HCT116 (cell line): ENCODE results near the gene RSL1D1. TPM values are rescaled to one million over a fixed set of nuclear protein-coding genes. Genes with fewer than 3 reads are reported as not detected.

Source experiments
- ATAC-seq: fragments of 200-7000 bp; cut with Tn5 transposase; 2 replicates; pipeline ENCODE4 v1.9.1; 2020; ENCODE audit warnings: mild to moderate bottlenecking, moderate library complexity
- BruUV-seq: library from RNA; stranded (reverse); fragments of 400-500 nt; replicated peaks from 2 replicates; lab custom pipeline; 2021; lab: Mats Ljungman, UMichigan
- CTCF ChIA-PET: fragments of 300-600 bp; sonication (Branson Sonifier 250); formaldehyde crosslinking; loops from one replicate; lab custom pipeline; 2021; ENCODE audit warnings: antibody characterized with exemption; lab: Charles Lee
- POLR2A ChIA-PET: fragments of 300-600, 350-600 bp; sonication (Branson Sonifier 250); formaldehyde crosslinking; loops from one replicate; lab custom pipeline; 2021; ENCODE audit warnings: antibody characterized with exemption; lab: Charles Lee
- RAD21 ChIA-PET, 2 experiments: fragments of 300-600 bp; sonication (Branson Sonifier 250); formaldehyde crosslinking; loops; one replicate each; lab custom pipeline; 2023; ENCODE audit warnings: low total read pairs in 2 of 2; ENCODE audit not compliant: uncharacterized antibody in 2 of 2, unreplicated experiment in 2 of 2, low non-redundant PET in 1 of 2; lab: Charles Lee
- DNase-seq: peaks from one replicate; pipeline ENCODE4 v3.0.0-alpha.2; 2010; ENCODE audit warnings: low read depth, low spot score
- H2AFZ ChIP-seq: fragments of 200-600 bp; shearing (Covaris generic), sonication (generic); 2 replicates; pipeline ENCODE4 v1.6.1; 2017; ENCODE audit warnings: low read depth, mixed run types, mixed read lengths, antibody characterized with exemption, low read length; ENCODE audit not compliant: poor library complexity, severe bottlenecking
- H3K27ac ChIP-seq: 2 replicates; pipeline ENCODE4 v1.5.1; 2012; ENCODE audit warnings: low read depth, low read length
- H3K27me3 ChIP-seq: fragments of 200-600 bp; sonication (generic); 2 replicates; pipeline ENCODE4 v1.6.1; 2016; ENCODE audit warnings: mixed run types, low read length, mixed read lengths; ENCODE audit not compliant: insufficient read depth
- H3K36me3 ChIP-seq, 2 experiments: fragments of 200-500 bp in 1 of 2; fragments of 200-600 bp in 1 of 2; sonication (Bioruptor generic) in 1 of 2; sonication (generic) in 1 of 2; 2 replicates each; pipeline versions ENCODE4 v1.5.1 to v1.6.1; 2014 to 2016; ENCODE audit warnings: low read length in 2 of 2, inconsistent platforms in 1 of 2, mixed read lengths in 1 of 2, mixed run types in 1 of 2; ENCODE audit not compliant: insufficient read depth in 2 of 2, control insufficient read depth in 1 of 2
- H3K4me1 ChIP-seq, 2 experiments: fragments of 200-600 bp in 1 of 2; sonication (generic) in 1 of 2; 2 replicates each; pipeline versions ENCODE4 v1.5.1 to v1.6.1; 2012 to 2017; ENCODE audit warnings: low read length in 2 of 2, inconsistent platforms in 1 of 2, mild to moderate bottlenecking in 1 of 2, mixed read lengths in 1 of 2, mixed run types in 1 of 2, moderate library complexity in 1 of 2; ENCODE audit not compliant: insufficient read depth in 2 of 2, control insufficient read depth in 1 of 2
- H3K4me2 ChIP-seq: fragments of 200-600 bp; sonication (generic); 2 replicates; pipeline ENCODE4 v1.6.1; 2017; ENCODE audit warnings: mixed run types, low read length, mixed read lengths
- H3K4me3 ChIP-seq, 2 experiments: fragments of 200-600 bp in 1 of 2; sonication (generic) in 1 of 2; replicated peaks in 1 of 2; 2 replicates each; pipeline ENCODE4 v1.5.1; 2011 to 2016; ENCODE audit warnings: low read length in 2 of 2, control low read depth in 1 of 2, low read depth in 1 of 2, mild to moderate bottlenecking in 1 of 2, mixed read lengths in 1 of 2, mixed run types in 1 of 2
- H3K79me2 ChIP-seq: fragments of 200-600 bp; sonication (generic); 2 replicates; pipeline ENCODE4 v1.6.1; 2017; ENCODE audit warnings: mild to moderate bottlenecking, mixed run types, low read length, moderate library complexity, mixed read lengths; ENCODE audit not compliant: insufficient read depth
- H3K9ac ChIP-seq: fragments of 200-600 bp; sonication (generic); 2 replicates; pipeline ENCODE4 v1.6.1; 2016; ENCODE audit warnings: low read length, mixed read lengths
- H3K9me2 ChIP-seq: fragments of 200-600 bp; sonication (generic), shearing (Covaris generic); 2 replicates; pipeline ENCODE4 v1.6.1; 2017; ENCODE audit warnings: mixed run types, mild to moderate bottlenecking, moderate library complexity; ENCODE audit not compliant: insufficient read depth
- H3K9me3 ChIP-seq, 2 experiments: fragments of 200-500 bp in 1 of 2; fragments of 200-600 bp in 1 of 2; sonication (Bioruptor generic) in 1 of 2; sonication (generic) in 1 of 2; 2 replicates each; pipeline ENCODE4 v1.6.1; 2014 to 2017; ENCODE audit warnings: low read length in 2 of 2, mixed read lengths in 2 of 2, inconsistent platforms in 1 of 2, low read depth in 1 of 2, mild to moderate bottlenecking in 1 of 2, mixed run types in 1 of 2, moderate library complexity in 1 of 2; ENCODE audit not compliant: control insufficient read depth in 1 of 2, insufficient read depth in 1 of 2
- H4K20me1 ChIP-seq: fragments of 200-600 bp; sonication (generic), shearing (Covaris generic); 2 replicates; pipeline ENCODE4 v1.6.1; 2017; ENCODE audit warnings: mixed run types, mild to moderate bottlenecking, moderate library complexity; ENCODE audit not compliant: insufficient read depth
- CBX3 ChIP-seq: IDR thresholded peaks from 2 replicates; pipeline ENCODE4 v1.6.1; 2012; ENCODE audit warnings: low read depth
- CEBPB ChIP-seq: IDR thresholded peaks from 2 replicates; pipeline ENCODE4 v1.6.1; 2012; ENCODE audit warnings: low read depth
- EGR1 ChIP-seq: IDR thresholded peaks from 2 replicates; pipeline ENCODE4 v1.6.1; 2012; ENCODE audit warnings: low read depth
- EZH2 ChIP-seq: fragments of 200-600 bp; sonication (generic); IDR thresholded peaks from 2 replicates; pipeline ENCODE4 v1.6.1; 2017; ENCODE audit warnings: antibody characterized with exemption, mixed run types
- EZH2phosphoT487 ChIP-seq: fragments of 200-600 bp; IDR thresholded peaks from 2 replicates; pipeline ENCODE4 v1.6.1; 2018; ENCODE audit warnings: antibody characterized with exemption, borderline replicate concordance
- FOSL1 ChIP-seq: IDR thresholded peaks from 2 replicates; pipeline ENCODE4 v1.6.1; 2012; ENCODE audit warnings: low read depth
- POLR2A ChIP-seq: IDR thresholded peaks from 2 replicates; pipeline ENCODE4 v1.7.0; 2011; ENCODE audit warnings: borderline replicate concordance; ENCODE audit not compliant: insufficient read depth, insufficient read length; ENCODE audit errors: extremely low read depth
- RAD21 ChIP-seq: IDR thresholded peaks from 2 replicates; pipeline ENCODE4 v1.6.1; 2012; ENCODE audit warnings: low read depth, mild to moderate bottlenecking
- REST ChIP-seq: IDR thresholded peaks from 2 replicates; pipeline ENCODE4 v1.6.1; 2012; ENCODE audit warnings: low read depth
- SIN3A ChIP-seq: IDR thresholded peaks from 2 replicates; pipeline ENCODE4 v1.6.1; 2012; ENCODE audit warnings: low read depth
- SP1 ChIP-seq: IDR thresholded peaks from 2 replicates; pipeline ENCODE4 v1.6.1; 2012; ENCODE audit warnings: low read depth
- YY1 ChIP-seq: IDR thresholded peaks from 2 replicates; pipeline ENCODE4 v1.6.1; 2011; ENCODE audit warnings: low read length, low read depth, moderate library complexity, mild to moderate bottlenecking; ENCODE audit not compliant: insufficient replicate concordance; ENCODE audit errors: extremely low read depth
- ZFX ChIP-seq: fragments of 450-650 bp; IDR thresholded peaks from 2 replicates; pipeline ENCODE4 v1.6.1; 2017
- intact Hi-C: fragments of 100-400 bp; cut with micrococcal nuclease; formaldehyde crosslinking; loops from 2 replicates; pipeline ENCODE4 v1.10.0; 2022
- total RNA-seq: library from RNA; stranded (reverse); gene quantifications from one replicate; pipeline ENCODE4 v1.2.1, GENCODE V29; 2021; ENCODE audit not compliant: unreplicated experiment
- TF ChIP-seq, protein P1 (sequence below): IDR thresholded peaks from 2 replicates; pipeline ENCODE4 v1.6.1; 2012
- TF ChIP-seq, protein P2 (sequence below): IDR thresholded peaks from 2 replicates; pipeline ENCODE4 v1.6.1; 2011; ENCODE audit warnings: mild to moderate bottlenecking, low read length, moderate library complexity; ENCODE audit not compliant: insufficient replicate concordance; ENCODE audit errors: extremely low read depth
- TF ChIP-seq, protein P3 (sequence below), 3 experiments: fragments of 200-600 bp in 1 of 3; sonication (generic) in 1 of 3; IDR thresholded peaks in 2 of 3; conservative IDR thresholded peaks in 1 of 3; 2 replicates each; pipeline ENCODE4 v1.5.1; 2012 to 2017; ENCODE audit warnings: low read depth in 2 of 3, low read length in 2 of 3, antibody characterized with exemption in 1 of 3, borderline replicate concordance in 1 of 3, control low read depth in 1 of 3, mild to moderate bottlenecking in 1 of 3, mixed read lengths in 1 of 3, mixed run types in 1 of 3, moderate library complexity in 1 of 3; ENCODE audit not compliant: insufficient read depth in 1 of 3

Gene RSL1D1
- total RNA-seq, 1 experiment from 2014 or later = 291 TPM

DNA sequence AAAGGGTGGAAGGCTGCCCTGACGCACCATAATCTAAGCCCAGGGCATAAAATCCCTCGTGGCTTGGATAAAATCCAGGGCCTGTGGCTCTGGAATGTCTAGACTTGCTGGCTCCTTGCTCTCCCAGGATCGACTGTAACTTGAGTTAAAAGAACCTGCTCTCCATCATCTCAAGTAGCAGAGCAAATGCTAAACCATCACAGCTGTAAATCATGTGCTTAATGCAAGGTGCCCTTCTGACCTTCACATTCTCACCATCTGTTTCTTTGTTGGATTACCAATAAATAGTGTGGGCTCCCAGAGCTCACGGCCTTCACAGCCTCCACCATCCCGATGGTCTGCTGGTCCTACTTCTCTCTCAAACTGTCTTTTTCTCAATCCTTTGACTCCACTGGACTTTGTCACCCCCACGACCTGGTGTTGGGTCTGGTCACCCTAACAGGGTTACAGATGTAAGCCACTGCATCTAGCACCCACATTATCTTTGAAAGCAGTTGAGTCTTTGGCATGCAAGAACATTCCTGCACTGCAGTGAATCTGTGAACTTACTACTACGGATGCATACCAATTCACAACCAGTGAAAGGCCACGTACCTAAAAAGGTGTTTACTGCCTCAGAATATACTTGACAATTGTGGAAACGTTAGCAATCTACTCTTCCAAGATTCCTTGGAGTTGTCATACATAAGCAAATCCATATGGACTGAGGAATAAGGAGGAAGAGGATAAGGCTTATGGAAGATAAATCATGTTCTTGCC is 15.3 kb downstream of the RSL1D1 start:
- RAD21 ChIA-PET = no interaction called here

More for the DNA sequence above, 15.3 kb downstream of the RSL1D1 start:
- Histone ChIP-seq H3K27me3 (no peaks in the 10 kb centered on the region), H3K4me2 (no peak overlapping the region), H3K9me3 (no peaks in the 10 kb centered on the region), H3K4me3 (no peak overlapping the region), H3K9ac (no peak overlapping the region), H4K20me1 (peaks cover 19% of the 10 kb centered on the region; the same call in 1 of the 2 replicates), H3K79me2 (peaks cover 22% of the 10 kb centered on the region), H3K9me2 (no peaks in the 10 kb centered on the region), H2AFZ (no peak overlapping the region), H3K27ac (no peak overlapping the region), H3K36me3 (peaks cover 39 to 44% of the 10 kb centered on the region in 2 experiments), H3K4me1 (peaks cover 0 to 7% of the 10 kb centered on the region in 2 experiments; a peak in 2 of 4 replicates)
- BruUV-seq = no TSS peak
- TF ChIP-seq YY1 = no peak
- TF ChIP-seq, protein P1, sequence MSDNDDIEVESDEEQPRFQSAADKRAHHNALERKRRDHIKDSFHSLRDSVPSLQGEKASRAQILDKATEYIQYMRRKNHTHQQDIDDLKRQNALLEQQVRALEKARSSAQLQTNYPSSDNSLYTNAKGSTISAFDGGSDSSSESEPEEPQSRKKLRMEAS = no peak; the same call in 1 of the 2 replicates
- no peak for TF ChIP-seq POLR2A
- no peak for TF ChIP-seq SIN3A
- TF ChIP-seq CEBPB = no peak
- TF ChIP-seq, protein P2, sequence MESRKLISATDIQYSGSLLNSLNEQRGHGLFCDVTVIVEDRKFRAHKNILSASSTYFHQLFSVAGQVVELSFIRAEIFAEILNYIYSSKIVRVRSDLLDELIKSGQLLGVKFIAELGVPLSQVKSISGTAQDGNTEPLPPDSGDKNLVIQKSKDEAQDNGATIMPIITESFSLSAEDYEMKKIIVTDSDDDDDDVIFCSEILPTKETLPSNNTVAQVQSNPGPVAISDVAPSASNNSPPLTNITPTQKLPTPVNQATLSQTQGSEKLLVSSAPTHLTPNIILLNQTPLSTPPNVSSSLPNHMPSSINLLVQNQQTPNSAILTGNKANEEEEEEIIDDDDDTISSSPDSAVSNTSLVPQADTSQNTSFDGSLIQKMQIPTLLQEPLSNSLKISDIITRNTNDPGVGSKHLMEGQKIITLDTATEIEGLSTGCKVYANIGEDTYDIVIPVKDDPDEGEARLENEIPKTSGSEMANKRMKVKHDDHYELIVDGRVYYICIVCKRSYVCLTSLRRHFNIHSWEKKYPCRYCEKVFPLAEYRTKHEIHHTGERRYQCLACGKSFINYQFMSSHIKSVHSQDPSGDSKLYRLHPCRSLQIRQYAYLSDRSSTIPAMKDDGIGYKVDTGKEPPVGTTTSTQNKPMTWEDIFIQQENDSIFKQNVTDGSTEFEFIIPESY = no peak
- TF ChIP-seq EGR1 = no peak
- no peak for TF ChIP-seq ZFX
- TF ChIP-seq, protein P3, sequence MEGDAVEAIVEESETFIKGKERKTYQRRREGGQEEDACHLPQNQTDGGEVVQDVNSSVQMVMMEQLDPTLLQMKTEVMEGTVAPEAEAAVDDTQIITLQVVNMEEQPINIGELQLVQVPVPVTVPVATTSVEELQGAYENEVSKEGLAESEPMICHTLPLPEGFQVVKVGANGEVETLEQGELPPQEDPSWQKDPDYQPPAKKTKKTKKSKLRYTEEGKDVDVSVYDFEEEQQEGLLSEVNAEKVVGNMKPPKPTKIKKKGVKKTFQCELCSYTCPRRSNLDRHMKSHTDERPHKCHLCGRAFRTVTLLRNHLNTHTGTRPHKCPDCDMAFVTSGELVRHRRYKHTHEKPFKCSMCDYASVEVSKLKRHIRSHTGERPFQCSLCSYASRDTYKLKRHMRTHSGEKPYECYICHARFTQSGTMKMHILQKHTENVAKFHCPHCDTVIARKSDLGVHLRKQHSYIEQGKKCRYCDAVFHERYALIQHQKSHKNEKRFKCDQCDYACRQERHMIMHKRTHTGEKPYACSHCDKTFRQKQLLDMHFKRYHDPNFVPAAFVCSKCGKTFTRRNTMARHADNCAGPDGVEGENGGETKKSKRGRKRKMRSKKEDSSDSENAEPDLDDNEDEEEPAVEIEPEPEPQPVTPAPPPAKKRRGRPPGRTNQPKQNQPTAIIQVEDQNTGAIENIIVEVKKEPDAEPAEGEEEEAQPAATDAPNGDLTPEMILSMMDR (IDR thresholded peaks at IDR 0.05 in 2 of 3, conservative IDR thresholded peaks at IDR 0.05 in 1 of 3; ENCODE audit: borderline replicate concordance in 1 of 3, insufficient read depth in 1 of 3, low read depth in 2 of 3, low read length in 2 of 3) = no peak
- TF ChIP-seq FOSL1 = no peak
- no peak for TF ChIP-seq EZH2
- TF ChIP-seq CBX3 = no peak
- TF ChIP-seq SP1 = no peak
- no peak for TF ChIP-seq EZH2phosphoT487
- no peak for TF ChIP-seq RAD21
- no peak for TF ChIP-seq REST
- POLR2A ChIA-PET = no interaction called here
- ATAC-seq (peak; percentile 20; the same call in 1 of the 2 replicates), DNase-seq (no peak)
- CTCF ChIA-PET = no interaction called here
- intact Hi-C loops = no loop called here
